ENCODE measurements around the gene RIC1. TPM values are rescaled to one million over a fixed set of nuclear protein-coding genes. Genes with fewer than 3 reads are reported as not detected.

The RIC1 gene
- total and polyA plus RNA-seq, 2 of the 4 experiments (the other 2 are of a cell fraction): 28.8 to 76.9 TPM

DNA sequence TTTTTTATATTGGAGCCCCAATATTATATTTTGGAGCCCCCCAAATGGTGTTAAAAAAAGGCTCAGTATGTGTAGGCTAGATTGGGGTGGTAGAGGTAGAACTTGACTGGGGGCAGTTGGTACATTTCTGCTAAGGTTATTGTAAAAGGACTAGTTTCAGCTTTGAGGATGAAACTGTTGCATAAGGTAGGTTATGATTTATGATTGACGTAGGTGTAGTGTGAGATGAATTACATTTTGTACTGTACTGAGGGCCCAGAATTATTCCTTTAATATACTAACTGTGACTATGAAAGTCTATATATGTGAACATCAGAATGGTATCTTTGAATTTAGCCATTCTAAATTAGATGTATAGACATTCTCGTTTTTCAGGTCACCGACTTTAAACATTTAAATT, 3.6 kb downstream of the RIC1 start:
- BruUV-seq (replicated peaks): no TSS peak
- Histone ChIP-seq H2BK5ac (ENCODE audit: low read depth, low read length, poor library complexity, severe bottlenecking) (no peak overlapping the region), H3K9me1 (ENCODE audit: insufficient read depth, low read length) (no peaks in the 10 kb centered on the region; the same call in 1 of the 2 replicates), H2AFZ (replicated peaks; ENCODE audit: low read length, poor library complexity) (no peak overlapping the region), H3K14ac (replicated peaks; ENCODE audit: low read depth, low read length) (no peak overlapping the region), H2BK15ac (ENCODE audit: low read depth, low read length) (no peak overlapping the region), H3K4me1 (ENCODE audit: control insufficient read depth, insufficient read depth, low read length) (peaks cover 2% of the 10 kb centered on the region; the same call in 1 of the 2 replicates), H3K9me3 (ENCODE audit: control insufficient read depth, insufficient read depth, low read length) (peaks cover 8% of the 10 kb centered on the region; the same call in 1 of the 2 replicates), H3K27me3 (ENCODE audit: control insufficient read depth, insufficient read depth, low read length) (no peaks in the 10 kb centered on the region), H3K79me1 (ENCODE audit: low read depth in 1 of 2, low read length in 2 of 2) (peaks cover 6 to 40% of the 10 kb centered on the region in 2 experiments; a peak in 3 of 4 replicates), H3K56ac (ENCODE audit: extremely low read depth, insufficient read depth, low read length) (no peak overlapping the region), H4K91ac (ENCODE audit: insufficient read depth, low read depth, low read length) (no peak overlapping the region), H3K36me3 (ENCODE audit: control insufficient read depth, insufficient read depth, low read length) (peaks cover 4% of the 10 kb centered on the region), H4K8ac (ENCODE audit: low read depth in 2 of 2, low read length in 2 of 2) (no peak overlapping the region), H2BK120ac (ENCODE audit: low read depth, low read length) (no peak overlapping the region), H3K4me2 (ENCODE audit: low read depth, low read length) (peak overlapping the region; percentile 14; the same call in 1 of the 2 replicates), H4K5ac (ENCODE audit: low read depth, low read length) (no peak overlapping the region), H3K4ac (ENCODE audit: low read depth, low read length) (no peak overlapping the region), H2AK5ac (ENCODE audit: low read depth, low read length) (no peak overlapping the region), H3K9ac (ENCODE audit: low read depth, low read length) (no peak overlapping the region), H3K18ac (ENCODE audit: low read depth, low read length) (no peak overlapping the region), H2AK9ac (replicated peaks; ENCODE audit: low read depth, low read length, poor library complexity) (no peak overlapping the region), H3K27ac (ENCODE audit: insufficient read depth, low read length) (no peak overlapping the region), H2BK20ac (ENCODE audit: low read depth, low read length) (no peak overlapping the region), H3K23ac (ENCODE audit: low read depth, low read length) (peak overlapping the region; percentile 66; the same call in 1 of the 2 replicates), H4K20me1 (ENCODE audit: insufficient read depth, low read length) (peaks cover 67% of the 10 kb centered on the region), H3K4me3 (ENCODE audit: insufficient read depth, low read depth, low read length) (no peak overlapping the region)
- dilution Hi-C loops (cut with HindIII; ENCODE audit: low sequenced_read_pairs, unreplicated experiment): no loop called here
- CTCF ChIA-PET: interaction anchor here (1.0 to 1.6 kb wide), 3 partner anchors 77 to 153 kb away, joined by 3 read pairs; no protein-coding TSS in a partner anchor
- ATAC-seq (ENCODE audit: low read depth) (no peak), DNase-seq (no peak)
- POLR2A ChIA-PET (ENCODE audit: unreplicated experiment): no interaction called here
- in situ Hi-C loops (cut with MboI; ENCODE audit: low sequenced_read_pairs): no loop called here
- intact Hi-C loops (cut with micrococcal nuclease): loop anchor here (5.0 kb wide), 2 partner anchors 80 to 125 kb away; no protein-coding TSS in a partner anchor
- TF ChIP-seq RAD21 (IDR thresholded peaks at IDR 0.05; ENCODE audit: low read length) (no peak), MAZ (IDR thresholded peaks at IDR 0.05; ENCODE audit: borderline replicate concordance, low read depth, low read length) (no peak), FOS (IDR thresholded peaks at IDR 0.05; ENCODE audit: low read depth, low read length) (no peak), SMC3 (IDR thresholded peaks at IDR 0.05; ENCODE audit: low read depth, low read length) (no peak), ELK1 (IDR thresholded peaks at IDR 0.05; ENCODE audit: borderline replicate concordance, low read depth, low read length) (no peak), MXI1 (IDR thresholded peaks at IDR 0.05; ENCODE audit: borderline replicate concordance, low read depth, low read length) (no peak), MAFK (IDR thresholded peaks at IDR 0.05; ENCODE audit: low read depth, low read length) (no peak)
- TF ChIP-seq, protein P1, sequence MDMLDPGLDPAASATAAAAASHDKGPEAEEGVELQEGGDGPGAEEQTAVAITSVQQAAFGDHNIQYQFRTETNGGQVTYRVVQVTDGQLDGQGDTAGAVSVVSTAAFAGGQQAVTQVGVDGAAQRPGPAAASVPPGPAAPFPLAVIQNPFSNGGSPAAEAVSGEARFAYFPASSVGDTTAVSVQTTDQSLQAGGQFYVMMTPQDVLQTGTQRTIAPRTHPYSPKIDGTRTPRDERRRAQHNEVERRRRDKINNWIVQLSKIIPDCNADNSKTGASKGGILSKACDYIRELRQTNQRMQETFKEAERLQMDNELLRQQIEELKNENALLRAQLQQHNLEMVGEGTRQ (IDR thresholded peaks at IDR 0.05; ENCODE audit: low read depth, low read length): no peak
- WGBS, 2 experiments (ENCODE audit: extremely low coverage in 2 of 2, insufficient read length in 1 of 2): 100% methylated on average over 1 of the region's 3 CpGs; no CpG with 5 or more reads in 1 of the 2 experiments
